Measurements from ENCODE around the gene GZMM.

GZMM gene

GRCh38 chr19:533364-534058, 10.3 kb upstream of the GZMM start:
- Mint-ChIP-seq H3K4me1 (peaks cover 30% of the 10 kb centered on the region), H3K4me3 (peak overlapping the region; percentile 91), H3K27me3 (ENCODE audit: low read depth, poor library complexity) (no peaks in the 10 kb centered on the region), H3K9me3 (no peaks in the 10 kb centered on the region), H3K27ac (no peak overlapping the region), H3K36me3 (ENCODE audit: low read depth) (peaks cover 9% of the 10 kb centered on the region)
- TF ChIP-seq, protein P1, sequence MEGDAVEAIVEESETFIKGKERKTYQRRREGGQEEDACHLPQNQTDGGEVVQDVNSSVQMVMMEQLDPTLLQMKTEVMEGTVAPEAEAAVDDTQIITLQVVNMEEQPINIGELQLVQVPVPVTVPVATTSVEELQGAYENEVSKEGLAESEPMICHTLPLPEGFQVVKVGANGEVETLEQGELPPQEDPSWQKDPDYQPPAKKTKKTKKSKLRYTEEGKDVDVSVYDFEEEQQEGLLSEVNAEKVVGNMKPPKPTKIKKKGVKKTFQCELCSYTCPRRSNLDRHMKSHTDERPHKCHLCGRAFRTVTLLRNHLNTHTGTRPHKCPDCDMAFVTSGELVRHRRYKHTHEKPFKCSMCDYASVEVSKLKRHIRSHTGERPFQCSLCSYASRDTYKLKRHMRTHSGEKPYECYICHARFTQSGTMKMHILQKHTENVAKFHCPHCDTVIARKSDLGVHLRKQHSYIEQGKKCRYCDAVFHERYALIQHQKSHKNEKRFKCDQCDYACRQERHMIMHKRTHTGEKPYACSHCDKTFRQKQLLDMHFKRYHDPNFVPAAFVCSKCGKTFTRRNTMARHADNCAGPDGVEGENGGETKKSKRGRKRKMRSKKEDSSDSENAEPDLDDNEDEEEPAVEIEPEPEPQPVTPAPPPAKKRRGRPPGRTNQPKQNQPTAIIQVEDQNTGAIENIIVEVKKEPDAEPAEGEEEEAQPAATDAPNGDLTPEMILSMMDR (IDR thresholded peaks at IDR 0.05): no peak
- DNase-seq: no peak

GRCh38 chr19:534088-534487, 9.8 kb upstream of the GZMM start:
- H3K36me3 Mint-ChIP-seq (ENCODE audit: low read depth): peaks cover 10% of the 10 kb centered on the region
- H3K4me1 Mint-ChIP-seq: peaks cover 29% of the 10 kb centered on the region
- no peak for DNase-seq
- H3K4me3 Mint-ChIP-seq: peak overlapping the region; percentile 91
- TF ChIP-seq, protein P1 (IDR thresholded peaks at IDR 0.05): no peak
- H3K9me3 Mint-ChIP-seq: no peaks in the 10 kb centered on the region
- no peaks in the 10 kb centered on the region for H3K27me3 Mint-ChIP-seq (ENCODE audit: low read depth, poor library complexity)
- H3K27ac Mint-ChIP-seq: no peak overlapping the region

DNA sequence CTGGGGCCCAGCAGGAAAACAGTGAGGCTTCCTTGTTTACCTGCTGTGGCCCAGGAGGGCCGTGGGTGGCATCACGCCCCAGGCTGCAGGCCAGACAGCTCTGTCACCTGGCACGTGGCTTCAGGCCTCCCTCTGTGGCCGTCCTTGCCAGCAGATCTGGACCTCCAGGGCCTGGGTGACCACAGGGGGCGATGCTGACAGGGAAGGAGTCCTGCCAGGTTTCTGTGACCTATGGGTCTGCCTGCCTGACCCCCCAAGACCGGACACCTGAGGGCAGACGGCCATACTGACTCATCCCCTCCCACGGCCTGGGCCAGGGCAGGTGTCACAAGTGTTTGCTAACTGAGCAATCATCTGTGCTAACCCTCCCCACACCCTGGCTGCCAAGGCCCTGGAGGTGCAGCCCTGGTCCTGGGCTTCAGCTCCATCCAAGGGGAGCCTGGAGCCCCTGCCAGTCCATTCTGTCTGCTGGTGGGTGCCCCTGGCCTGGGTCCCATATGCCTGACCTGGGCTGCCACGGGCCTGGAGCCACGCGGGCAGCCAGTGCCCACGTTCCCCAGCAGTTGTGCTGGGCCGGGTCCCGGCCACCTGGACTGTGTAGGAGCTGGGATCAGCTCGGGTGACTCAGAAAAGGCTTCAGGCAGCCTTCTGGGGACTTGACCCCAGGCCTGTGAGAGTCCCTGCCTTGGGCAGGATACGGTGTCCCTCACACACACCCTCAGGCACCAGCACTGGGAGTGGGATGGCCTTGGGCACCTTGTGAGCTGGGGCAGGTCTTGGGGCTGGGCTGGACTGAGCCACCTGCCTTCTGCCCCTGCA, 8.6 kb upstream of the GZMM start:
- no peaks in the 10 kb centered on the region for H3K27me3 Mint-ChIP-seq (ENCODE audit: low read depth, poor library complexity)
- H3K36me3 Mint-ChIP-seq (ENCODE audit: low read depth): peaks cover 10% of the 10 kb centered on the region
- peaks cover 25% of the 10 kb centered on the region for H3K4me1 Mint-ChIP-seq
- H3K9me3 Mint-ChIP-seq: no peaks in the 10 kb centered on the region
- no peak overlapping the region for H3K4me3 Mint-ChIP-seq
- TF ChIP-seq, protein P1 (IDR thresholded peaks at IDR 0.05): no peak
- DNase-seq: no peak
- H3K27ac Mint-ChIP-seq: no peak overlapping the region

- H3K36me3 Mint-ChIP-seq (ENCODE audit: low read depth): peaks cover 10% of the 10 kb centered on the region
- no peak overlapping the region for H3K4me3 Mint-ChIP-seq
- TF ChIP-seq, protein P1 (IDR thresholded peaks at IDR 0.05): no peak
- DNase-seq: no peak
- peaks cover 20% of the 10 kb centered on the region for H3K4me1 Mint-ChIP-seq
- no peaks in the 10 kb centered on the region for H3K27me3 Mint-ChIP-seq (ENCODE audit: low read depth, poor library complexity)
- H3K27ac Mint-ChIP-seq: peak overlapping the region; percentile 54
- no peaks in the 10 kb centered on the region for H3K9me3 Mint-ChIP-seq
Measured at GRCh38 chr19:536031-536880, 7.6 kb upstream of the GZMM start.

DNA sequence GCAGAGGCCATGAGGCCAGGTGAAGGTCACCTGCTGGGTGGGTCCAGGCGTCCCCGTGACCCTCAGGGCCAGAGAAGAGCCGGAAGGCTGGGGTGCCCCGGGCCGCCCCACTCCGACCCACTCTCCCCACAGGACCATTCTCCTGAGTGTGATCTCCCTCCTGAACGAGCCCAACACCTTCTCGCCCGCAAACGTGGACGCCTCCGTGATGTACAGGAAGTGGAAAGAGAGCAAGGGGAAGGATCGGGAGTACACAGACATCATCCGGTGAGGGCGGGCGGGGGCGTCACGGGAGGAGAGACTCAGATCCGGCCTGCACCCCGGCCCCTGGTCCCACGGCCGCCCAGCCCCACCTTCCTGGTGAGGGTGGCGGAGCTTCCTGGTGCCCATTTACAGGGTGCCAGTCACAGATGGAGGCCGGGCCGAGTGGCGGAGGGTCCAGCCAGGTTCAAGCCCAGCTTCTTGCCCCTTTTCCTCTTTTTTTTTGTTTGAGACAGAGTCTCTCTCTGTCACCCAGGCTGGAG, 6.9 kb upstream of the GZMM start:
- Mint-ChIP-seq H3K36me3 (ENCODE audit: low read depth) (peaks cover 10% of the 10 kb centered on the region), H3K9me3 (no peaks in the 10 kb centered on the region), H3K4me1 (peaks cover 20% of the 10 kb centered on the region), H3K27ac (no peak overlapping the region), H3K27me3 (ENCODE audit: low read depth, poor library complexity) (no peaks in the 10 kb centered on the region), H3K4me3 (no peak overlapping the region)
- no peak for DNase-seq
- TF ChIP-seq, protein P1 (IDR thresholded peaks at IDR 0.05): no peak

All from nephron progenitor cell (in vitro differentiated cells).